HepG2 (cell line): ENCODE measurements around the gene CSNK2B. TPM values are rescaled to one million over a fixed set of nuclear protein-coding genes. Genes with fewer than 3 reads are reported as not detected.

Experiments
- AHR ChIP-seq: IDR thresholded peaks from 2 replicates; pipeline ENCODE4 v1.6.1; 2018; ENCODE audit warnings: missing genetic modification reagents, missing compliant biosample characterization
- ARHGAP35 ChIP-seq: sonication (generic); formaldehyde crosslinking; IDR thresholded peaks from 2 replicates; pipeline ENCODE4 v1.9.0; 2022; ENCODE audit warnings: mild to moderate bottlenecking, inconsistent platforms, moderate library complexity, missing genetic modification reagents, borderline replicate concordance
- ELF1 ChIP-seq: sonication (generic); formaldehyde crosslinking; IDR thresholded peaks from 2 replicates; pipeline ENCODE4 v1.4.0; 2020; ENCODE audit warnings: missing genetic modification reagents
- FOXA3 ChIP-seq: IDR thresholded peaks from 2 replicates; pipeline ENCODE4 v1.6.1; 2016; ENCODE audit warnings: missing genetic modification reagents, missing compliant biosample characterization
- GATAD1 ChIP-seq: IDR thresholded peaks from 2 replicates; pipeline ENCODE4 v1.6.1; 2016; ENCODE audit warnings: missing genetic modification reagents, missing compliant biosample characterization
- HCFC1 ChIP-seq: fragments of 150-350 bp; IDR thresholded peaks from 2 replicates; pipeline ENCODE4 v1.6.1; 2014; ENCODE audit warnings: low read depth, low read length
- KDM2A ChIP-seq: sonication (generic); formaldehyde crosslinking; IDR thresholded peaks from 2 replicates; pipeline ENCODE4 v1.4.0; 2020; ENCODE audit warnings: low read depth, missing genetic modification reagents, borderline replicate concordance
- KLF6 ChIP-seq: IDR thresholded peaks from 2 replicates; pipeline ENCODE4 v1.8.0; 2016; ENCODE audit warnings: missing biosample characterization, missing genetic modification reagents
- NFE2 ChIP-seq: sonication (generic); formaldehyde crosslinking; IDR thresholded peaks from 2 replicates; pipeline ENCODE4 v1.4.0; 2020; ENCODE audit warnings: missing genetic modification reagents
- ONECUT2 ChIP-seq: sonication (generic); formaldehyde crosslinking; IDR thresholded peaks from 2 replicates; pipeline ENCODE4 v1.4.0; 2020; ENCODE audit warnings: missing genetic modification reagents
- RARA ChIP-seq: IDR thresholded peaks from 2 replicates; pipeline ENCODE4 v1.6.1; 2016; ENCODE audit warnings: missing genetic modification reagents, missing compliant biosample characterization
- SRF ChIP-seq: IDR thresholded peaks from 2 replicates; pipeline ENCODE4 v1.6.1; 2011; ENCODE audit warnings: mild to moderate bottlenecking, low read depth, low read length, moderate library complexity
- SUZ12 ChIP-seq: fragments of 150-350 bp; IDR thresholded peaks from 2 replicates; pipeline ENCODE4 v1.6.1; 2014; ENCODE audit warnings: low read depth, low read length
- ZBTB26 ChIP-seq: IDR thresholded peaks from 2 replicates; pipeline ENCODE4 v1.6.1; 2016; ENCODE audit warnings: missing compliant biosample characterization, missing genetic modification reagents, borderline replicate concordance
- ZBTB38 ChIP-seq: sonication (generic); formaldehyde crosslinking; IDR thresholded peaks from 2 replicates; pipeline ENCODE4 v1.5.1; 2020; ENCODE audit warnings: mild to moderate bottlenecking, missing genetic modification reagents
- ZFAT ChIP-seq: sonication (generic); formaldehyde crosslinking; conservative IDR thresholded peaks from 2 replicates; pipeline ENCODE4 v1.8.1; 2023; ENCODE audit warnings: missing genetic modification reagents, inconsistent platforms
- ZNF207 ChIP-seq: fragments of 450-650 bp; IDR thresholded peaks from 2 replicates; pipeline ENCODE4 v1.6.1; 2016; ENCODE audit warnings: antibody characterized with exemption, borderline replicate concordance
- ZNF616 ChIP-seq: sonication (generic); formaldehyde crosslinking; IDR thresholded peaks from 2 replicates; pipeline ENCODE4 v1.5.0; 2020; ENCODE audit warnings: low read depth, mild to moderate bottlenecking, missing genetic modification reagents
- ZSCAN22 ChIP-seq: sonication (generic); formaldehyde crosslinking; IDR thresholded peaks from 2 replicates; pipeline ENCODE4 v1.4.0; 2020; ENCODE audit warnings: mild to moderate bottlenecking, missing genetic modification reagents
- polyA plus RNA-seq, 8 experiments: library from polyadenylated mRNA; depleted of rRNA in 3 of 8; stranded (reverse) in 7 of 8; unstranded in 1 of 8; fragments of >200 nt; fragmentation: Illumina TruSeq in 4 of 8; extraction: Trizol in 4 of 8; gene quantifications; 2 replicates each; pipeline versions ENCODE4 v1.2.1 to v1.2.3, GENCODE V29; 2011 to 2016; ENCODE audit warnings: low read depth in 4 of 8, missing spikeins in 1 of 8, mixed read lengths in 1 of 8; ENCODE audit not compliant: insufficient read depth in 1 of 8
- total RNA-seq, 5 experiments: library from RNA; depleted of rRNA; stranded (reverse); fragments of >200 nt; fragmentation: Illumina TruSeq; extraction: Trizol; gene quantifications; 2 replicates each; pipeline ENCODE4 v1.2.3, GENCODE V29; 2016; ENCODE audit warnings: low read depth in 1 of 5
- TF ChIP-seq, protein P1 (sequence below): sonication (generic); formaldehyde crosslinking; conservative IDR thresholded peaks from 2 replicates; pipeline ENCODE4 v1.4.0; 2020; ENCODE audit warnings: mild to moderate bottlenecking, missing genetic modification reagents, moderate library complexity
- TF ChIP-seq, protein P2 (sequence below): sonication (generic); formaldehyde crosslinking; IDR thresholded peaks from 2 replicates; pipeline ENCODE4 v1.4.0; 2020; ENCODE audit warnings: missing genetic modification reagents
- TF ChIP-seq, protein P3 (sequence below), 2 experiments: fragments of 450-650 bp in 1 of 2; sonication (generic) in 1 of 2; formaldehyde crosslinking; IDR thresholded peaks; 2 replicates each; pipeline versions ENCODE4 v1.5.0 to v1.8.0; 2020 to 2022; ENCODE audit warnings: mild to moderate bottlenecking in 1 of 2, missing genetic modification reagents in 1 of 2

CSNK2B gene
- total and polyA plus RNA-seq, 2 of the 13 experiments (the other 11 are each of a cell fraction or from before 2014, with no cell fraction given): 111 to 296 TPM

DNA sequence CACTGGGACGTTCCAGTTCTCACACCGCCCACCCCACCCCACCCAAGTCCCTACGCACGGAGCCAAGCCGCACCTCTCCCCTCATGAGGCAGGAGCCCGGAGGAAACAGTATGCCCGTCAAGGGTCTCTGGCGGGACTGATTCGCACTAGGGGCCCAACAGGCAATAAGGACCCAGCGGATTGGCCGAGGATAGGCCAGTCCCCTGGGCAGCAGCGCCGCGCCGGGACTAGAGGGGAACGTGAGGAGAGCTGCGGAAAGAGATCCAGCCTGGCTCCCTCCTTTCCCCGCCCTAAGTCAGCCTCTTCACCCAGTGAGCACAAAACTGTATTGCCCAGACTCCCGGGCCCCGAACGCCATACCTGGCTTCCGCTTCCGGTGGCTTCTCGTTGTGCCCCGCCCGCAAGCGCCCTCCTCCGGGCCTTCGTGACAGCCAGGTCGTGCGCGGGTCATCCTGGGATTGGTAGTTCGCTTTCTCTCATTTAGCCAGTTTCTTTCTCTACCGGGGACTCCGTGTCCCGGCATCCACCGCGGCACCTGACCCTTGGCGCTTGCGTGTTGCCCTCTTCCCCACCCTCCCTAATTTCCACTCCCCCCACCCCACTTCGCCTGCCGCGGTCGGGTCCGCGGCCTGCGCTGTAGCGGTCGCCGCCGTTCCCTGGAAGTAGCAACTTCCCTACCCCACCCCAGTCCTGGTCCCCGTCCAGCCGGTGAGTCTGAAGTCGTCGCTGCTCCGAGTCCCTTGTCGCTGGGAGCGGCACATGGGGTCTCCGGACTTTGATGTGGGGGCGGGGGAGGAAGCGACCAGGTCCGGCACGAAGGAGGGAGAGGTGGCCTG, at the start of gene CSNK2B (continued):
- no peak for TF ChIP-seq NFE2 (CRISPR knock-in tag)
- TF ChIP-seq FOXA3 (CRISPR knock-in tag): no peak; the same call in 1 of the 2 replicates
- no peak; the same call in 1 of the 2 replicates for TF ChIP-seq KLF6
- 0 out of 2 replicates have a peak, but pooled peaks have one; percentile 1 for TF ChIP-seq RARA (CRISPR knock-in tag)
- no peak for TF ChIP-seq ZNF207
- TF ChIP-seq ZBTB38 (CRISPR knock-in tag): no peak
- peak; percentile 92 for TF ChIP-seq SUZ12
- TF ChIP-seq HCFC1: peak; percentile 96
- peak; percentile 93 for TF ChIP-seq ELF1 (CRISPR knock-in tag)
- no peak for TF ChIP-seq ZFAT (CRISPR knock-in tag)
- 0 out of 2 replicates have a peak, but pooled peaks have one; percentile 13 for TF ChIP-seq ARHGAP35 (CRISPR knock-in tag)
- TF ChIP-seq, protein P1, sequence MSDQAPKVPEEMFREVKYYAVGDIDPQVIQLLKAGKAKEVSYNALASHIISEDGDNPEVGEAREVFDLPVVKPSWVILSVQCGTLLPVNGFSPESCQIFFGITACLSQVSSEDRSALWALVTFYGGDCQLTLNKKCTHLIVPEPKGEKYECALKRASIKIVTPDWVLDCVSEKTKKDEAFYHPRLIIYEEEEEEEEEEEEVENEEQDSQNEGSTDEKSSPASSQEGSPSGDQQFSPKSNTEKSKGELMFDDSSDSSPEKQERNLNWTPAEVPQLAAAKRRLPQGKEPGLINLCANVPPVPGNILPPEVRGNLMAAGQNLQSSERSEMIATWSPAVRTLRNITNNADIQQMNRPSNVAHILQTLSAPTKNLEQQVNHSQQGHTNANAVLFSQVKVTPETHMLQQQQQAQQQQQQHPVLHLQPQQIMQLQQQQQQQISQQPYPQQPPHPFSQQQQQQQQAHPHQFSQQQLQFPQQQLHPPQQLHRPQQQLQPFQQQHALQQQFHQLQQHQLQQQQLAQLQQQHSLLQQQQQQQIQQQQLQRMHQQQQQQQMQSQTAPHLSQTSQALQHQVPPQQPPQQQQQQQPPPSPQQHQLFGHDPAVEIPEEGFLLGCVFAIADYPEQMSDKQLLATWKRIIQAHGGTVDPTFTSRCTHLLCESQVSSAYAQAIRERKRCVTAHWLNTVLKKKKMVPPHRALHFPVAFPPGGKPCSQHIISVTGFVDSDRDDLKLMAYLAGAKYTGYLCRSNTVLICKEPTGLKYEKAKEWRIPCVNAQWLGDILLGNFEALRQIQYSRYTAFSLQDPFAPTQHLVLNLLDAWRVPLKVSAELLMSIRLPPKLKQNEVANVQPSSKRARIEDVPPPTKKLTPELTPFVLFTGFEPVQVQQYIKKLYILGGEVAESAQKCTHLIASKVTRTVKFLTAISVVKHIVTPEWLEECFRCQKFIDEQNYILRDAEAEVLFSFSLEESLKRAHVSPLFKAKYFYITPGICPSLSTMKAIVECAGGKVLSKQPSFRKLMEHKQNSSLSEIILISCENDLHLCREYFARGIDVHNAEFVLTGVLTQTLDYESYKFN (CRISPR knock-in tag): peak; percentile 44
- peak; percentile 87 for TF ChIP-seq SRF
- TF ChIP-seq AHR (CRISPR knock-in tag): 0 out of 2 replicates have a peak, but pooled peaks have one; percentile 50
- TF ChIP-seq ZBTB26 (CRISPR knock-in tag): peak; percentile 56; the same call in 1 of the 2 replicates
- TF ChIP-seq ONECUT2 (CRISPR knock-in tag): 0 out of 2 replicates have a peak, but pooled peaks have one; percentile 3
- TF ChIP-seq, protein P2, sequence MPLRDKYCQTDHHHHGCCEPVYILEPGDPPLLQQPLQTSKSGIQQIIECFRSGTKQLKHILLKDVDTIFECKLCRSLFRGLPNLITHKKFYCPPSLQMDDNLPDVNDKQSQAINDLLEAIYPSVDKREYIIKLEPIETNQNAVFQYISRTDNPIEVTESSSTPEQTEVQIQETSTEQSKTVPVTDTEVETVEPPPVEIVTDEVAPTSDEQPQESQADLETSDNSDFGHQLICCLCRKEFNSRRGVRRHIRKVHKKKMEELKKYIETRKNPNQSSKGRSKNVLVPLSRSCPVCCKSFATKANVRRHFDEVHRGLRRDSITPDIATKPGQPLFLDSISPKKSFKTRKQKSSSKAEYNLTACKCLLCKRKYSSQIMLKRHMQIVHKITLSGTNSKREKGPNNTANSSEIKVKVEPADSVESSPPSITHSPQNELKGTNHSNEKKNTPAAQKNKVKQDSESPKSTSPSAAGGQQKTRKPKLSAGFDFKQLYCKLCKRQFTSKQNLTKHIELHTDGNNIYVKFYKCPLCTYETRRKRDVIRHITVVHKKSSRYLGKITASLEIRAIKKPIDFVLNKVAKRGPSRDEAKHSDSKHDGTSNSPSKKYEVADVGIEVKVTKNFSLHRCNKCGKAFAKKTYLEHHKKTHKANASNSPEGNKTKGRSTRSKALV (CRISPR knock-in tag): no peak
- TF ChIP-seq ZNF616: peak; percentile 53; the same call in 1 of the 2 replicates
- TF ChIP-seq GATAD1 (CRISPR knock-in tag): peak; percentile 92
- TF ChIP-seq, protein P3, sequence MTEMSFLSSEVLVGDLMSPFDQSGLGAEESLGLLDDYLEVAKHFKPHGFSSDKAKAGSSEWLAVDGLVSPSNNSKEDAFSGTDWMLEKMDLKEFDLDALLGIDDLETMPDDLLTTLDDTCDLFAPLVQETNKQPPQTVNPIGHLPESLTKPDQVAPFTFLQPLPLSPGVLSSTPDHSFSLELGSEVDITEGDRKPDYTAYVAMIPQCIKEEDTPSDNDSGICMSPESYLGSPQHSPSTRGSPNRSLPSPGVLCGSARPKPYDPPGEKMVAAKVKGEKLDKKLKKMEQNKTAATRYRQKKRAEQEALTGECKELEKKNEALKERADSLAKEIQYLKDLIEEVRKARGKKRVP (CRISPR knock-in tag; IDR thresholded peaks at IDR 0.05): 0 out of 4 replicates have a peak, but pooled peaks of 1 of the 2 experiments have one; percentile 61
- TF ChIP-seq KDM2A (CRISPR knock-in tag): peak; percentile 80; the same call in 1 of the 2 replicates
- TF ChIP-seq ZSCAN22 (CRISPR knock-in tag): no peak
